ENCODE measurements around the gene MGRN1. TPM values are rescaled to one million over a fixed set of nuclear protein-coding genes. Genes with fewer than 3 reads are reported as not detected.

MGRN1 gene
- 10 to 100 TPM; 29.0 to 43.8 (median 33.0) TPM for total RNA-seq
- polyA plus RNA-seq: 10 to 100 TPM; 17.2 to 29.9 TPM

- Histone ChIP-seq H3K4me1 (peaks cover 8 to 19% (median 10%) of the 10 kb centered on the region in 3 donors), H3K27ac (peak within 1 kb of the TSS; percentile 92 to 97 (median 94)), H3K27me3 (no peaks in the 10 kb centered on the region), H3K9me3 (no peaks in the 10 kb centered on the region), H3K36me3 (no peaks in the 10 kb centered on the region), H3K4me3 (peak within 1 kb of the TSS; percentile 87 to 99 (median 98))
- DNase-seq (peak; percentile 95 to 98 (median 96)), ATAC-seq (peak; percentile 93 to 97 (median 96)), FAIRE-seq (no peak)
- TF ChIP-seq CTCF (IDR thresholded peaks at IDR 0.05): peak; percentile 70 to 89 (median 84)
- 6 to 7% methylated on average over 35 to 42 of the region's 42 CpGs for WGBS, 2 donors
- intact Hi-C loops (cut with DNase I): no loop called here
Measured at GRCh38 chr16:4624015-4624826, at the start of gene MGRN1. Gene MGRN1, plus strand, starts transcription at chr16:4624826. Its CDS starts 135 bp downstream, at chr16:4624961.

DNA sequence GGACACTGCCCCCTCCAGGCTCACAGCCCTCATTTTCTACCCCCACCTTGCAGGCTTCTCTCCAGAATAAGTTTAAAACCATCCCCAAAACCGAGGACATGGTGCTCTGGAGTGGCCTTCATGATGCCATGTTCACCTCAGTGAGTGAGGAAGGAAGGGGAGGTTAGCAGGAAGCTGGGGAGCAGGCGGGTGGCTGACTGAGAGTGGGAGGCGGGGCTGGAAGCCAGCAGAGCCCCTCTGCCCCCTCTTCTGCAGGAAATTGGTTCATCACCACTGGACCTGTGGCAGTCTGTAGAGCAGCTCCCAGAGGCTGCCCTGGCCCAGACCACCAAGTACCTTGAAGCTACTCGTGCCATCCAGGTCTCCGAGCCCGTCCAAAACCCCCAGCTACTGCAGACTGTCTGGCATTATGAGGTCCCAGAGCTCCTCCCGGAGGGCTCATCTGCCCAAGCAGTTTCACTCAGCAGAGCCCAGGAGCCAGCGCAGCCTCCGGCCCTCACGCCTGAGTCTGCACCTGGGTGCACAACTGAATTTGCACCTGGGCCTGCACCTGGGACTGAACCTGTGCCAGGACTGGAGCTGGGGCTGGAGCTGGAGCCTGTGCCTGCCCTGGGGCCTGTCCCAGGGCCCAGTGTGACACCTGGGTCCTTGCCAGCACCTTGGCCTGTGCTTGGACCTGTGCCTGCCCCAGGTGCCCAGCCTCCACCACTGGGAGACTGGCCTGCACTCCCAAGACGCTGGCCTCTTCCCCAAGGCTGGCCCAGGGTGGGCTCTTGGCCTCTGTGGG is 49.5 kb upstream of the MGRN1 start:
- Histone ChIP-seq H3K4me1 (no peaks in the 10 kb centered on the region), H3K27ac (no peak overlapping the region), H3K36me3 (no peaks in the 10 kb centered on the region), H3K4me3 (no peak overlapping the region), H3K27me3 (no peaks in the 10 kb centered on the region), H3K9me3 (no peaks in the 10 kb centered on the region)
- 60 to 63% methylated on average over 11 of the region's 11 CpGs for whole genome bisulfite sequencing, 2 donors
- intact Hi-C loops (cut with DNase I): loop anchor here in 1 of 3 donors (10.0 kb wide), 1 partner anchor 60 kb away; no protein-coding TSS in a partner anchor
- DNase-seq (peak; percentile 72 to 93 (median 84)), FAIRE-seq (no peak), ATAC-seq (peak; percentile 86 to 96 (median 91))
- TF ChIP-seq CTCF (IDR thresholded peaks at IDR 0.05): no peak

- no peaks in the 10 kb centered on the region for H3K36me3 ChIP-seq
- H3K9me3 ChIP-seq: no peaks in the 10 kb centered on the region
- no peak for FAIRE-seq
- H3K4me1 ChIP-seq: no peaks in the 10 kb centered on the region
- H3K4me3 ChIP-seq: no peak overlapping the region
- DNase-seq: no peak
- intact Hi-C loops (cut with DNase I): loop anchor here in 1 of 3 donors (10.0 kb wide), 1 partner anchor 61 kb away; no protein-coding TSS in a partner anchor
- WGBS, 2 donors: 97% methylated on average over 15 of the region's 15 CpGs
- H3K27ac ChIP-seq: no peak overlapping the region
- ATAC-seq: no peak
- H3K27me3 ChIP-seq: no peaks in the 10 kb centered on the region
- no peak for TF ChIP-seq CTCF (IDR thresholded peaks at IDR 0.05)
Measured at GRCh38 chr16:4576008-4576407, 48.6 kb upstream of the MGRN1 start.

DNA sequence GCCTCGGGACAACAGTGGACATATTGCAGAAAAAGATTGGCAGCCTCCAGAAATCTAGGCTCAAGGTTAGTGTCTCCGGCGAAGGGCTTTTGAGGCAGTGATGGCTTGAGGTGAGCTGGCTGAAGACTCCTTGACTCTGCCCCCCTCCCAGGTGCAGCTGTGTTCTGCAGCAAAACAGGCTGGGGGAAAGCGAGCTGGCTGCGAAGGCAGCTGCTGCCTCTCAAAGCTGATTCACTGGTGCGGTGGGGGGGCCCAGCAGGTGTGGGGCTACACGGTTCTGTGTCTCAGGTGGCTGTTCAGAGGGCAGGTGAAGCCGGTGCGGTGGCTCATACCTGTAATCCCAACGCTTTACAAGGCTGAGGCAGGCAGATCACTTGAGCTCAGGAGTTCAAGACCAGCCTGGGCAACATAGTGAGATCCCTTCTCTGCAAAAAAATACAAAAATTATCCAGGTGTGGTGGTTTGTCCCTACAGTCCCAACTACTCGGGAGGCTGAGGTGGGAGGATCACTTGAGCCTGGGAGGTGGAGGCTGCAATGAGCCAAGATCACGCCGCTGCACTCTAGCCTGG is 45.6 kb upstream of the MGRN1 start:
- no peak for ATAC-seq
- WGBS, 2 donors: 77 to 80% methylated on average over 13 of the region's 13 CpGs

More for the DNA sequence above, 45.6 kb upstream of the MGRN1 start:
- Histone ChIP-seq H3K4me1 (no peaks in the 10 kb centered on the region), H3K36me3 (no peaks in the 10 kb centered on the region), H3K4me3 (no peak overlapping the region), H3K27ac (no peak overlapping the region), H3K9me3 (no peaks in the 10 kb centered on the region), H3K27me3 (no peaks in the 10 kb centered on the region)
- no peak for FAIRE-seq
- TF ChIP-seq CTCF (IDR thresholded peaks at IDR 0.05): no peak
- intact Hi-C loops (cut with DNase I): loop anchor here in 1 of 3 donors (10.0 kb wide), 1 partner anchor 64 kb away; no protein-coding TSS in a partner anchor
- DNase-seq: no peak

Measured in pancreas (tissue), 10 donors.